NT2/D1 (cell line): ENCODE results near the gene HS6ST2.

Experiments used
- YY1 ChIP-seq: IDR thresholded peaks from 2 replicates; pipeline ENCODE4 v1.6.1; 2011; ENCODE audit not compliant: insufficient read length, insufficient read depth
- ZNF274 ChIP-seq: IDR thresholded peaks from 2 replicates; pipeline ENCODE4 v1.6.1; 2011; ENCODE audit warnings: mild to moderate bottlenecking, low read depth, low read length

- no peak for TF ChIP-seq ZNF274
- no peak for TF ChIP-seq YY1
Observed at GRCh38 chrX:132756439-132756838, 202.0 kb downstream of the HS6ST2 start.
